GM12873 (cell line): ENCODE results near the gene PASK.

Experiments
- TF ChIP-seq, protein P1 (sequence below): IDR thresholded peaks from 2 replicates; pipeline ENCODE4 v1.5.1; 2012; ENCODE audit warnings: low read depth, mild to moderate bottlenecking, moderate library complexity, low read length, control low read depth; ENCODE audit not compliant: insufficient read depth; ENCODE audit errors: missing control alignments

Gene PASK

GRCh38 chr2:241185961-241186360 is 36.7 kb upstream of the PASK start:
- TF ChIP-seq, protein P1, sequence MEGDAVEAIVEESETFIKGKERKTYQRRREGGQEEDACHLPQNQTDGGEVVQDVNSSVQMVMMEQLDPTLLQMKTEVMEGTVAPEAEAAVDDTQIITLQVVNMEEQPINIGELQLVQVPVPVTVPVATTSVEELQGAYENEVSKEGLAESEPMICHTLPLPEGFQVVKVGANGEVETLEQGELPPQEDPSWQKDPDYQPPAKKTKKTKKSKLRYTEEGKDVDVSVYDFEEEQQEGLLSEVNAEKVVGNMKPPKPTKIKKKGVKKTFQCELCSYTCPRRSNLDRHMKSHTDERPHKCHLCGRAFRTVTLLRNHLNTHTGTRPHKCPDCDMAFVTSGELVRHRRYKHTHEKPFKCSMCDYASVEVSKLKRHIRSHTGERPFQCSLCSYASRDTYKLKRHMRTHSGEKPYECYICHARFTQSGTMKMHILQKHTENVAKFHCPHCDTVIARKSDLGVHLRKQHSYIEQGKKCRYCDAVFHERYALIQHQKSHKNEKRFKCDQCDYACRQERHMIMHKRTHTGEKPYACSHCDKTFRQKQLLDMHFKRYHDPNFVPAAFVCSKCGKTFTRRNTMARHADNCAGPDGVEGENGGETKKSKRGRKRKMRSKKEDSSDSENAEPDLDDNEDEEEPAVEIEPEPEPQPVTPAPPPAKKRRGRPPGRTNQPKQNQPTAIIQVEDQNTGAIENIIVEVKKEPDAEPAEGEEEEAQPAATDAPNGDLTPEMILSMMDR: no peak

DNA sequence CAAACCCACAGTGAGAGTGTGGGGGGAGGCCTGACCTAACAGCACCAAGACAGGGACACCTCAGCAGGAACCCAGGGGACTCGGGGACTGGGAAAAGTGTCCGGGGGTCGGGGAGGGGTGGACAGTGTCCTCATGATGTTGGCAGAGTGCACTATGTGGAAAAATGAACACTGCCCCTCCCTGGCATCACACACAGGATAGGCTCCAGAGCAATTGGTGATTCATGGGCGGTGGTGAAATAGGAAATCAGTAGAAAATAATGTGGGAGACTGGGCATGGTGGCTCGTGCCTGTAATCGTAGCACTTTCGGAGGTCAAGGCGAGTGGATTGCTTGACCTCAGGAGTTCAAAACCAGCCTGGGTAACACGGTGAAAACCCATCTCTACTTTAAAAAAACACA is 35.6 kb upstream of the PASK start:
- TF ChIP-seq, protein P1: no peak

GRCh38 chr2:241183221-241183620 is 33.9 kb upstream of the PASK start:
- TF ChIP-seq, protein P1: no peak

GRCh38 chr2:241182531-241183133 is 33.4 kb upstream of the PASK start:
- TF ChIP-seq, protein P1: no peak

- TF ChIP-seq, protein P1: no peak
Observed at GRCh38 chr2:241182126-241182525, 32.9 kb upstream of the PASK start.

GRCh38 chr2:241180495-241180894 is 31.2 kb upstream of the PASK start:
- TF ChIP-seq, protein P1: no peak

GRCh38 chr2:241179899-241180298 is 30.6 kb upstream of the PASK start:
- TF ChIP-seq, protein P1: no peak
